Panc1 (cell line): Measurements from ENCODE around the gene BTG1. TPM values are rescaled to one million over a fixed set of nuclear protein-coding genes. Genes with fewer than 3 reads are reported as not detected.

ENCODE experiments used
- ATAC-seq: fragments of 200-7000 bp; cut with Tn5 transposase; 2 replicates; pipeline ENCODE4 v1.9.1; 2020; ENCODE audit warnings: mild to moderate bottlenecking, moderate library complexity
- BruUV-seq: library from RNA; stranded (reverse); fragments of 400-500 nt; replicated peaks from 2 replicates; lab custom pipeline; 2021; lab: Mats Ljungman, UMichigan
- CTCF ChIA-PET: fragments of 300-600 bp; sonication (Branson Sonifier 250); formaldehyde crosslinking; loops from one replicate; lab custom pipeline; 2022; ENCODE audit warnings: antibody characterized with exemption; lab: Charles Lee
- POLR2A ChIA-PET: fragments of 300-600 bp; sonication (Branson Sonifier 250); formaldehyde crosslinking; loops from one replicate; lab custom pipeline; 2022; ENCODE audit warnings: antibody characterized with exemption; lab: Charles Lee
- DNase-seq: peaks from one replicate; pipeline ENCODE4 v3.0.0-alpha.2; 2010; ENCODE audit warnings: low read depth, low spot score
- H3K27ac ChIP-seq: 2 replicates; pipeline ENCODE4 v1.5.1; 2011; ENCODE audit warnings: mild to moderate bottlenecking, low read length, inconsistent platforms
- H3K27me3 ChIP-seq: fragments of 200-500 bp; sonication (Bioruptor generic); 2 replicates; pipeline ENCODE4 v1.6.0; 2014; ENCODE audit warnings: low read length, inconsistent platforms; ENCODE audit not compliant: control insufficient read depth, insufficient read depth
- H3K36me3 ChIP-seq: fragments of 200-500 bp; sonication (Bioruptor generic); 2 replicates; pipeline ENCODE4 v1.5.1; 2014; ENCODE audit warnings: inconsistent platforms, mild to moderate bottlenecking, low read length, moderate library complexity; ENCODE audit not compliant: control insufficient read depth, insufficient read depth
- H3K4me1 ChIP-seq: 2 replicates; pipeline ENCODE4 v1.5.1; 2011; ENCODE audit warnings: inconsistent platforms, mild to moderate bottlenecking, low read length, moderate library complexity; ENCODE audit not compliant: control insufficient read depth, insufficient read depth
- H3K4me3 ChIP-seq, 2 experiments: 2 replicates each; pipeline ENCODE4 v1.5.1; 2011 to 2012; ENCODE audit warnings: low read depth in 2 of 2, low read length in 2 of 2, mild to moderate bottlenecking in 2 of 2, inconsistent platforms in 1 of 2, moderate library complexity in 1 of 2
- H3K9me3 ChIP-seq: fragments of 200-500 bp; sonication (Bioruptor generic); 2 replicates; pipeline ENCODE4 v1.5.1; 2014; ENCODE audit warnings: low read depth, mild to moderate bottlenecking, inconsistent platforms, low read length, moderate library complexity; ENCODE audit not compliant: control insufficient read depth, insufficient read depth
- POLR2AphosphoS5 ChIP-seq: IDR thresholded peaks from 2 replicates; pipeline ENCODE4 v1.6.1; 2012; ENCODE audit warnings: mild to moderate bottlenecking, low read depth, low read length, moderate library complexity
- SIN3A ChIP-seq: IDR thresholded peaks from 2 replicates; pipeline ENCODE4 v1.6.1; 2012; ENCODE audit warnings: low read depth, mild to moderate bottlenecking, low read length, moderate library complexity, borderline replicate concordance; ENCODE audit not compliant: insufficient read depth
- TCF7L2 ChIP-seq: IDR thresholded peaks from 2 replicates; pipeline ENCODE4 v1.6.1; 2011; ENCODE audit warnings: mild to moderate bottlenecking, low read depth, low read length, inconsistent platforms
- in situ Hi-C: cut with HindIII; loops from 2 replicates; pipeline ENCODE4 v1.10.0; 2016; ENCODE audit warnings: low sequenced_read_pairs, low pct_unique_long_range_greater_than_20kb
- intact Hi-C: fragments of 100-400 bp; cut with micrococcal nuclease; formaldehyde crosslinking; loops from one replicate; pipeline ENCODE4 v1.10.0; 2022; ENCODE audit not compliant: unreplicated experiment
- total RNA-seq: library from RNA; stranded (reverse); gene quantifications from one replicate; pipeline ENCODE4 v1.2.1, GENCODE V29; 2021; ENCODE audit not compliant: unreplicated experiment
- TF ChIP-seq, protein P1 (sequence below): fragments of 450-650 bp; IDR thresholded peaks from 2 replicates; pipeline ENCODE4 v1.5.1; 2017; ENCODE audit warnings: mild to moderate bottlenecking
- TF ChIP-seq, protein P2 (sequence below), 2 experiments: IDR thresholded peaks; 2 replicates each; pipeline ENCODE4 v1.6.1; 2011 to 2012; ENCODE audit warnings: low read depth in 2 of 2, control low read depth in 1 of 2, low read length in 1 of 2, mild to moderate bottlenecking in 1 of 2, moderate library complexity in 1 of 2; ENCODE audit not compliant: insufficient read depth in 1 of 2

Gene BTG1
- total RNA-seq, 1 experiment from 2014 or later, result 50.0 TPM

DNA sequence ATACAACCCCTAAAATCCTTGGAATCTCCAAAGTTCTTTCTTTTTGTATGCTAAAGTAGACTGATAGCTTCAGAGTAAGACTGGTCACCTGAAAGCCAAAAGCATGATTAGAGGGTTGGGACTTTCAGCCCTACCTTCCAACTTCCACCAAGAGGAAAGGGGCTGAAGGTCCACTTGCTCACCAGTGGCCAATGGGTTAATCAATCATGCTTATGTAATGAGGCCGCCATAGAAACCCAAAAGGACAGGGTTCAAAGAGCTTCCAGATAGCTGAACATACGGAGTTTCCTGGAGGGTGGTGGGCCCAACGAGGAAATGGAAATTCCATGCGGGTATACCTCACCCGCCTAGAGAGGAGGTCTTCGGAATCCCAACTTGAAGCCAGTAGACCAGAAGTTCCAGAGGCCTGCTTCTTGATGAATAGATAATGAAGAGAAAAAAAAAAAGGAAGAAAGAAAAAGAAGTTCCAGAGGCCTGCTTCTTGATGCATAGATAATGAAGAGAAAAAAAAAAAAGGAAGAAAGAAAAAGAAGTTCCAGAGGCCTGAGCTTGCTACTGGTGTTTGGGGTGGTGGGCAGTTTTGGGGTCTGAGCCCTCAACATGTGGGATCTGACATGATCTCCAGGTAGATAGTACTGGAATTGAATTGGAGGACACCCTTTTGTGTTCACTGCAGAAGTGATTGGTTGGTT lies 11.2 kb upstream of the BTG1 start (continued):
- TF ChIP-seq, protein P1, sequence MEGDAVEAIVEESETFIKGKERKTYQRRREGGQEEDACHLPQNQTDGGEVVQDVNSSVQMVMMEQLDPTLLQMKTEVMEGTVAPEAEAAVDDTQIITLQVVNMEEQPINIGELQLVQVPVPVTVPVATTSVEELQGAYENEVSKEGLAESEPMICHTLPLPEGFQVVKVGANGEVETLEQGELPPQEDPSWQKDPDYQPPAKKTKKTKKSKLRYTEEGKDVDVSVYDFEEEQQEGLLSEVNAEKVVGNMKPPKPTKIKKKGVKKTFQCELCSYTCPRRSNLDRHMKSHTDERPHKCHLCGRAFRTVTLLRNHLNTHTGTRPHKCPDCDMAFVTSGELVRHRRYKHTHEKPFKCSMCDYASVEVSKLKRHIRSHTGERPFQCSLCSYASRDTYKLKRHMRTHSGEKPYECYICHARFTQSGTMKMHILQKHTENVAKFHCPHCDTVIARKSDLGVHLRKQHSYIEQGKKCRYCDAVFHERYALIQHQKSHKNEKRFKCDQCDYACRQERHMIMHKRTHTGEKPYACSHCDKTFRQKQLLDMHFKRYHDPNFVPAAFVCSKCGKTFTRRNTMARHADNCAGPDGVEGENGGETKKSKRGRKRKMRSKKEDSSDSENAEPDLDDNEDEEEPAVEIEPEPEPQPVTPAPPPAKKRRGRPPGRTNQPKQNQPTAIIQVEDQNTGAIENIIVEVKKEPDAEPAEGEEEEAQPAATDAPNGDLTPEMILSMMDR, result no peak

DNA sequence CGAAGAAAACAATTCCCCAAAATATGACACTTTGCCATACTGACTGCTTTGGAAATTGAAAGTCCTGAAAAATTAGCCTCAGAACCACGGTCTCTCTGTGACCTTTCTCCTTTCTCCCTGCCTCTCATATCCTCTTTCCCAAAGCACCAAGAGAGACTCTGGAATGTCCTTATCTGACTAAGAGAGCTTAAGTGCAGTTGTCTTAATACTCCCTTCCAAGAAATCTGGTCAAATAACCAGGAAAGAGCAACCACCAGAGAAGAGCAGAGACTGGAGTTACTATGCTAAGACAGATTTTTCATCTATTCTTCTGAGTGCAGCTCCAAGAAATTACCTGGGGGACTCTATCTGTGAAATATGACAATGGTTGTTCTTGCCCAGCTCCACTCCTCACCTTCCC lies 10.5 kb upstream of the BTG1 start:
- POLR2A ChIA-PET, result no interaction called here
- BruUV-seq, result no TSS peak

DNA sequence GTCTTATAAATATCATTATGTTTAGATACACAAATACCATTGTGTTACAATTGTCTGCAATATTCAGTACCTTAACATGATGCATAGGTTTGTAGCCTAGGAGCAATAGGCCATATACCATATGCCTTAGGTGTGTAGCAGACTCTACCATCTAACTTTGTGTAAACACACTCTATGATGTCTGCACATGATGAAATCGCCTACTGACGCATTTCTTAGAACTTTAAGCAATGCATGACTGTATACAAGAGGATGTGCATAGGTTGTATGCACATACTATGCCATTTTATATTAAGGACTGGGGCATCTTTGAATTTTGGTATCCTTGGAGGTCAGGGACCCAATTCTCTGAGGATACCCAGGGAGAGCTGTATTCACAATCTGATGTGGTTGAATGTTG lies 10.1 kb upstream of the BTG1 start:
- in situ Hi-C loops (no loop called here), intact Hi-C loops (no loop called here)
- ChIA-PET POLR2A (no interaction called here), CTCF (no interaction called here)
- Histone ChIP-seq H3K27me3 (no peaks in the 10 kb centered on the region), H3K27ac (no peak overlapping the region), H3K4me1 (no peaks in the 10 kb centered on the region), H3K9me3 (no peaks in the 10 kb centered on the region), H3K36me3 (no peaks in the 10 kb centered on the region), H3K4me3 (no peak overlapping the region)
- DNase-seq (no peak), ATAC-seq (no peak)
- TF ChIP-seq, protein P1, result no peak
- TF ChIP-seq SIN3A (no peak), TCF7L2 (no peak), POLR2AphosphoS5 (no peak)
- TF ChIP-seq, protein P2, sequence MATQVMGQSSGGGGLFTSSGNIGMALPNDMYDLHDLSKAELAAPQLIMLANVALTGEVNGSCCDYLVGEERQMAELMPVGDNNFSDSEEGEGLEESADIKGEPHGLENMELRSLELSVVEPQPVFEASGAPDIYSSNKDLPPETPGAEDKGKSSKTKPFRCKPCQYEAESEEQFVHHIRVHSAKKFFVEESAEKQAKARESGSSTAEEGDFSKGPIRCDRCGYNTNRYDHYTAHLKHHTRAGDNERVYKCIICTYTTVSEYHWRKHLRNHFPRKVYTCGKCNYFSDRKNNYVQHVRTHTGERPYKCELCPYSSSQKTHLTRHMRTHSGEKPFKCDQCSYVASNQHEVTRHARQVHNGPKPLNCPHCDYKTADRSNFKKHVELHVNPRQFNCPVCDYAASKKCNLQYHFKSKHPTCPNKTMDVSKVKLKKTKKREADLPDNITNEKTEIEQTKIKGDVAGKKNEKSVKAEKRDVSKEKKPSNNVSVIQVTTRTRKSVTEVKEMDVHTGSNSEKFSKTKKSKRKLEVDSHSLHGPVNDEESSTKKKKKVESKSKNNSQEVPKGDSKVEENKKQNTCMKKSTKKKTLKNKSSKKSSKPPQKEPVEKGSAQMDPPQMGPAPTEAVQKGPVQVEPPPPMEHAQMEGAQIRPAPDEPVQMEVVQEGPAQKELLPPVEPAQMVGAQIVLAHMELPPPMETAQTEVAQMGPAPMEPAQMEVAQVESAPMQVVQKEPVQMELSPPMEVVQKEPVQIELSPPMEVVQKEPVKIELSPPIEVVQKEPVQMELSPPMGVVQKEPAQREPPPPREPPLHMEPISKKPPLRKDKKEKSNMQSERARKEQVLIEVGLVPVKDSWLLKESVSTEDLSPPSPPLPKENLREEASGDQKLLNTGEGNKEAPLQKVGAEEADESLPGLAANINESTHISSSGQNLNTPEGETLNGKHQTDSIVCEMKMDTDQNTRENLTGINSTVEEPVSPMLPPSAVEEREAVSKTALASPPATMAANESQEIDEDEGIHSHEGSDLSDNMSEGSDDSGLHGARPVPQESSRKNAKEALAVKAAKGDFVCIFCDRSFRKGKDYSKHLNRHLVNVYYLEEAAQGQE (IDR thresholded peaks at IDR 0.05; ENCODE audit: insufficient read depth in 1 of 2, low read depth in 2 of 2, low read length in 1 of 2), result no peak
- no TSS peak for BruUV-seq

More for the DNA sequence above, 10.5 kb upstream of the BTG1 start:
- ATAC-seq, result no peak
- H3K9me3 ChIP-seq, result no peaks in the 10 kb centered on the region
- TF ChIP-seq POLR2AphosphoS5 (no peak), SIN3A (no peak)
- TF ChIP-seq, protein P1, result no peak
- TF ChIP-seq, protein P2 (IDR thresholded peaks at IDR 0.05; ENCODE audit: insufficient read depth in 1 of 2, low read depth in 2 of 2, low read length in 1 of 2), result no peak
- no peak overlapping the region for H3K4me3 ChIP-seq
- CTCF ChIA-PET, result no interaction called here
- intact Hi-C loops, result no loop called here
- no peaks in the 10 kb centered on the region for H3K4me1 ChIP-seq
- no peaks in the 10 kb centered on the region for H3K27me3 ChIP-seq
- no peak for DNase-seq
- in situ Hi-C loops, result no loop called here
- H3K36me3 ChIP-seq, result no peaks in the 10 kb centered on the region
- no peak overlapping the region for H3K27ac ChIP-seq
